Measurements from ENCODE around the gene DOK4. TPM values are rescaled to one million over a fixed set of nuclear protein-coding genes. Genes with fewer than 3 reads are reported as not detected.

The DOK4 gene
- total and polyA plus RNA-seq, 7 donors: 3.9 to 147 (median 21.8) TPM

- DNase-seq: no peak
- TF ChIP-seq CTCF (IDR thresholded peaks at IDR 0.05) (no peak), EP300 (IDR thresholded peaks at IDR 0.05) (no peak), POLR2A (IDR thresholded peaks at IDR 0.05) (no peak), POLR2AphosphoS5 (IDR thresholded peaks at IDR 0.05) (no peak)
- Histone ChIP-seq H3K4me1 (peaks cover 0 to 12% (median 5%) of the 10 kb centered on the region in 4 donors), H3K9me3 (no peaks in the 10 kb centered on the region), H3K27ac (no peak overlapping the region), H3K4me3 (no peak overlapping the region), H3K27me3 (no peaks in the 10 kb centered on the region), H3K36me3 (peaks cover 9 to 46% (median 17%) of the 10 kb centered on the region in 4 donors)
- intact Hi-C loops (cut with DNase I): no loop called here
- 86 to 92% methylated on average over 4 of the region's 4 CpGs for WGBS, 2 donors
Measured at GRCh38 chr16:57514371-57514770, 28.1 kb upstream of the DOK4 start.

GRCh38 chr16:57513371-57514102, 27.2 kb upstream of the DOK4 start:
- H3K9me3 ChIP-seq: no peaks in the 10 kb centered on the region
- no peak overlapping the region for H3K4me3 ChIP-seq
- H3K36me3 ChIP-seq: peaks cover 9 to 44% (median 16%) of the 10 kb centered on the region in 4 donors
- intact Hi-C loops (cut with DNase I): no loop called here
- TF ChIP-seq POLR2AphosphoS5 (IDR thresholded peaks at IDR 0.05): peak in 3 of 4 donors; percentile 29 to 42 (median 31)
- no peak for TF ChIP-seq CTCF (IDR thresholded peaks at IDR 0.05)
- 17 to 55% methylated on average over 14 of the region's 14 CpGs for WGBS, 2 donors
- no peaks in the 10 kb centered on the region for H3K27me3 ChIP-seq
- DNase-seq: peak; percentile 66
- peak overlapping the region in 2 of 4 donors; percentile 21 to 42 for H3K27ac ChIP-seq
- H3K4me1 ChIP-seq: peaks cover 0 to 12% (median 5%) of the 10 kb centered on the region in 4 donors

GRCh38 chr16:57512296-57513001, 26.2 kb upstream of the DOK4 start:
- Histone ChIP-seq H3K36me3 (peaks cover 2 to 33% (median 6%) of the 10 kb centered on the region in 4 donors), H3K9me3 (no peaks in the 10 kb centered on the region), H3K27ac (peak overlapping the region in 2 of 4 donors; percentile 21 to 42), H3K27me3 (no peaks in the 10 kb centered on the region), H3K4me3 (no peak overlapping the region), H3K4me1 (peaks cover 0 to 12% (median 5%) of the 10 kb centered on the region in 4 donors)
- DNase-seq: peak; percentile 60
- no peak for TF ChIP-seq CTCF (IDR thresholded peaks at IDR 0.05)
- no peak for TF ChIP-seq EP300 (IDR thresholded peaks at IDR 0.05)
- TF ChIP-seq POLR2A (IDR thresholded peaks at IDR 0.05): no peak
- TF ChIP-seq POLR2AphosphoS5 (IDR thresholded peaks at IDR 0.05): no peak
- WGBS, 2 donors: 92 to 94% methylated on average over 23 of the region's 23 CpGs
- intact Hi-C loops (cut with DNase I): no loop called here

- H3K36me3 ChIP-seq: peaks cover 0 to 11% (median 0%) of the 10 kb centered on the region in 4 donors
- no peak overlapping the region for H3K4me3 ChIP-seq
- no peaks in the 10 kb centered on the region for H3K27me3 ChIP-seq
- TF ChIP-seq EP300 (IDR thresholded peaks at IDR 0.05) (no peak), CTCF (IDR thresholded peaks at IDR 0.05) (no peak), POLR2A (IDR thresholded peaks at IDR 0.05) (no peak), POLR2AphosphoS5 (IDR thresholded peaks at IDR 0.05) (no peak)
- WGBS, 2 donors: 63 to 70% methylated on average over 10 of the region's 10 CpGs
- no peak overlapping the region for H3K27ac ChIP-seq
- peaks cover 0 to 12% (median 5%) of the 10 kb centered on the region in 4 donors for H3K4me1 ChIP-seq
- intact Hi-C loops (cut with DNase I): no loop called here
- no peaks in the 10 kb centered on the region for H3K9me3 ChIP-seq
- DNase-seq: peak; percentile 52
Measured at GRCh38 chr16:57510016-57510871, 24.0 kb upstream of the DOK4 start.
